Trophoblast cell (in vitro differentiated cells and primary cell): ENCODE data around the gene NAXE.

Experiments
- DNase-seq, 2 donors: peaks; one replicate each; pipeline ENCODE4 v3.0.0-alpha.2; 2016
- H2AFZ ChIP-seq: 2 replicates; pipeline ENCODE4 v1.6.1; 2013; ENCODE audit warnings: low read length, moderate library complexity, mild to moderate bottlenecking; ENCODE audit not compliant: insufficient read depth, poor library complexity
- H2AK5ac ChIP-seq: 2 replicates; pipeline ENCODE4 v1.6.1; 2013; ENCODE audit warnings: mild to moderate bottlenecking, low read length
- H2BK120ac ChIP-seq: 2 replicates; pipeline ENCODE4 v1.6.1; 2013; ENCODE audit warnings: low read length, mild to moderate bottlenecking, moderate library complexity; ENCODE audit not compliant: insufficient read depth, poor library complexity
- H2BK12ac ChIP-seq: 2 replicates; pipeline ENCODE4 v1.6.1; 2013; ENCODE audit warnings: mild to moderate bottlenecking, low read length, moderate library complexity
- H2BK5ac ChIP-seq: 2 replicates; pipeline ENCODE4 v1.6.1; 2013; ENCODE audit warnings: low read length, low read depth, moderate library complexity, mild to moderate bottlenecking; ENCODE audit not compliant: poor library complexity
- H3K14ac ChIP-seq: 2 replicates; pipeline ENCODE4 v1.6.1; 2013; ENCODE audit warnings: mild to moderate bottlenecking, low read length
- H3K18ac ChIP-seq: 2 replicates; pipeline ENCODE4 v1.6.1; 2013; ENCODE audit warnings: mild to moderate bottlenecking, low read length
- H3K23ac ChIP-seq: 2 replicates; pipeline ENCODE4 v1.6.1; 2013; ENCODE audit warnings: low read length
- H3K27ac ChIP-seq: 2 replicates; pipeline ENCODE4 v1.5.1; 2013; ENCODE audit warnings: low read depth, mild to moderate bottlenecking, inconsistent platforms, low read length, moderate library complexity
- H3K27me3 ChIP-seq: 2 replicates; pipeline ENCODE4 v1.6.1; 2013; ENCODE audit warnings: inconsistent platforms, mild to moderate bottlenecking, low read length, moderate library complexity; ENCODE audit not compliant: insufficient read depth
- H3K36me3 ChIP-seq, 2 experiments: 1 replicate in 1 of 2; 2 replicates in 1 of 2; pipeline ENCODE4 v1.6.1; 2013; ENCODE audit warnings: low read length in 2 of 2, mild to moderate bottlenecking in 2 of 2, moderate library complexity in 1 of 2; ENCODE audit not compliant: insufficient read depth in 2 of 2, control insufficient read depth in 1 of 2
- H3K4ac ChIP-seq: 2 replicates; pipeline ENCODE4 v1.6.1; 2013; ENCODE audit warnings: low read depth, mild to moderate bottlenecking, low read length, moderate library complexity
- H3K4me1 ChIP-seq, 2 experiments: 1 replicate in 1 of 2; 2 replicates in 1 of 2; pipeline ENCODE4 v1.6.1; 2013; ENCODE audit warnings: low read length in 2 of 2, mild to moderate bottlenecking in 2 of 2, moderate library complexity in 1 of 2; ENCODE audit not compliant: insufficient read depth in 2 of 2, control insufficient read depth in 1 of 2
- H3K4me2 ChIP-seq: 2 replicates; pipeline ENCODE4 v1.6.1; 2013; ENCODE audit warnings: inconsistent platforms, mild to moderate bottlenecking, low read length, moderate library complexity
- H3K4me3 ChIP-seq: 2 replicates; pipeline ENCODE4 v1.5.1; 2013; ENCODE audit warnings: mild to moderate bottlenecking, low read depth, low read length, inconsistent platforms
- H3K79me1 ChIP-seq: one replicate; pipeline ENCODE4 v1.6.1; 2013; ENCODE audit warnings: low read length
- H3K79me2 ChIP-seq: 2 replicates; pipeline ENCODE4 v1.6.1; 2013; ENCODE audit warnings: low read length, mild to moderate bottlenecking; ENCODE audit not compliant: control insufficient read depth, insufficient read depth, poor library complexity
- H3K9ac ChIP-seq: 2 replicates; pipeline ENCODE4 v1.6.1; 2013; ENCODE audit warnings: mild to moderate bottlenecking, low read length
- H3K9me3 ChIP-seq: 2 replicates; pipeline ENCODE4 v1.6.1; 2013; ENCODE audit warnings: low read depth, mild to moderate bottlenecking, control low read depth, inconsistent platforms, low read length; ENCODE audit not compliant: insufficient read depth
- H4K12ac ChIP-seq: 2 replicates; pipeline ENCODE4 v1.6.1; 2013; ENCODE audit warnings: low read depth, mild to moderate bottlenecking, low read length, moderate library complexity
- H4K8ac ChIP-seq: 2 replicates; pipeline ENCODE4 v1.6.1; 2013; ENCODE audit warnings: low read depth, mild to moderate bottlenecking, low read length, moderate library complexity
- H4K91ac ChIP-seq: one replicate; pipeline ENCODE4 v1.6.1; 2013; ENCODE audit warnings: low read depth, mild to moderate bottlenecking, low read length, moderate library complexity
- WGBS: extraction: QIAGEN DNeasy Blood & Tissue Kit; methylation state at CpG from one replicate; pipeline ENCODE4 v1.1.7; 2013; ENCODE audit warnings: missing lambda C conversion rate; ENCODE audit not compliant: insufficient read length, insufficient coverage; ENCODE audit errors: extremely low coverage; 5-methylcytosine and 5-hydroxymethylcytosine counted together

NAXE gene

DNA sequence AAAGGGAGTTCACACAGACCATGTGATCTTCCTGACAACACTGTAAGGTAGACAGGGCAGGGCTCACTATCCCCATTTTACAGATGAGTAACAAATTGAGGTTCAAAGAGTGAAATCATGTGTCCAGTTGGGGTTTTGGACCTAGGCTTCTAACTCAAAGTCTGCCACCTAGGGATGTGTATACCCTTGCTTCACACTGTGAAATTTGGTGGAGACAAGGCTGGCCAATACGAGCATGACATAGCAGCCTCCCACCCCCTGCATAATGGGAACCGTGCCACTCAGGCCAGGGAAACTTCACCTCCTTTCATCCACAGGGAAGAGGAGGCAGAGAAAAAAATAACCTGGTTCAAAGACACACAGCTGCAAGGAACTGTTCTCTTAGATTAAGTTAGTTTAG, 26.1 kb upstream of the NAXE start:
- no peak overlapping the region for H4K12ac ChIP-seq
- no peaks in the 10 kb centered on the region for H3K79me1 ChIP-seq
- H2BK12ac ChIP-seq, result no peak overlapping the region
- no peak overlapping the region for H3K14ac ChIP-seq
- no peak overlapping the region for H3K9ac ChIP-seq
- H3K4me2 ChIP-seq, result no peak overlapping the region
- peaks cover 5 to 6% of the 10 kb centered on the region in 2 experiments for H3K4me1 ChIP-seq
- no peaks in the 10 kb centered on the region for H3K27me3 ChIP-seq
- no peak overlapping the region for H2BK5ac ChIP-seq
- no peak overlapping the region for H3K4ac ChIP-seq
- no CpG with 5 or more reads among the region's 2 CpGs for WGBS
- no peak overlapping the region for H2AK5ac ChIP-seq
- DNase-seq, result no peak
- H4K8ac ChIP-seq, result no peak overlapping the region
- peaks cover 4% of the 10 kb centered on the region for H3K9me3 ChIP-seq
- peak overlapping the region; percentile 4 for H3K23ac ChIP-seq
- H3K4me3 ChIP-seq, result no peak overlapping the region
- no peak overlapping the region for H3K27ac ChIP-seq
- H4K91ac ChIP-seq, result no peak overlapping the region
- peaks cover 34 to 51% of the 10 kb centered on the region in 2 experiments for H3K36me3 ChIP-seq
- H3K79me2 ChIP-seq, result peaks cover 2% of the 10 kb centered on the region
- no peak overlapping the region for H3K18ac ChIP-seq
- no peak overlapping the region for H2AFZ ChIP-seq
- H2BK120ac ChIP-seq, result no peak overlapping the region

GRCh38 chr1:156566436-156566835, 25.1 kb upstream of the NAXE start:
- Histone ChIP-seq H2BK5ac (no peak overlapping the region), H2BK12ac (no peak overlapping the region), H3K4me1 (peaks cover 0 to 3% of the 10 kb centered on the region in 2 experiments), H2AK5ac (no peak overlapping the region), H3K23ac (no peak overlapping the region), H4K8ac (no peak overlapping the region), H3K18ac (no peak overlapping the region), H3K36me3 (peaks cover 31 to 45% of the 10 kb centered on the region in 2 experiments), H3K4me2 (no peak overlapping the region), H3K14ac (no peak overlapping the region), H3K27me3 (no peaks in the 10 kb centered on the region), H2AFZ (no peak overlapping the region), H3K9me3 (peaks cover 4% of the 10 kb centered on the region), H3K4ac (no peak overlapping the region), H3K27ac (no peak overlapping the region), H4K91ac (no peak overlapping the region), H3K9ac (no peak overlapping the region), H3K4me3 (no peak overlapping the region), H4K12ac (no peak overlapping the region), H2BK120ac (no peak overlapping the region), H3K79me2 (no peaks in the 10 kb centered on the region), H3K79me1 (no peaks in the 10 kb centered on the region)
- no CpG with 5 or more reads among the region's 4 CpGs for WGBS
- no peak for DNase-seq

GRCh38 chr1:156571261-156571852, 20.2 kb upstream of the NAXE start:
- H3K27me3 ChIP-seq, result no peaks in the 10 kb centered on the region
- peaks cover 2% of the 10 kb centered on the region for H3K9me3 ChIP-seq
- no peak overlapping the region for H2BK12ac ChIP-seq
- DNase-seq, result peak in 1 of 2 donors; percentile 27
- peaks cover 0 to 3% of the 10 kb centered on the region in 2 experiments for H3K4me1 ChIP-seq
- H3K27ac ChIP-seq, result no peak overlapping the region
- no peak overlapping the region for H3K23ac ChIP-seq
- H3K4ac ChIP-seq, result no peak overlapping the region
- H2BK120ac ChIP-seq, result no peak overlapping the region
- H3K36me3 ChIP-seq, result peaks cover 4 to 7% of the 10 kb centered on the region in 2 experiments
- H3K9ac ChIP-seq, result no peak overlapping the region
- H3K79me1 ChIP-seq, result peaks cover 2% of the 10 kb centered on the region
- H4K12ac ChIP-seq, result no peak overlapping the region
- H2AFZ ChIP-seq, result peak overlapping the region; percentile 23
- peak overlapping the region; percentile 74 for H3K4me2 ChIP-seq
- peaks cover 5% of the 10 kb centered on the region for H3K79me2 ChIP-seq
- H4K91ac ChIP-seq, result no peak overlapping the region
- H3K18ac ChIP-seq, result no peak overlapping the region
- H3K14ac ChIP-seq, result no peak overlapping the region
- no peak overlapping the region for H2AK5ac ChIP-seq
- H3K4me3 ChIP-seq, result peak overlapping the region; percentile 89
- H4K8ac ChIP-seq, result no peak overlapping the region
- WGBS, result no CpG with 5 or more reads among the region's 4 CpGs
- no peak overlapping the region for H2BK5ac ChIP-seq

DNA sequence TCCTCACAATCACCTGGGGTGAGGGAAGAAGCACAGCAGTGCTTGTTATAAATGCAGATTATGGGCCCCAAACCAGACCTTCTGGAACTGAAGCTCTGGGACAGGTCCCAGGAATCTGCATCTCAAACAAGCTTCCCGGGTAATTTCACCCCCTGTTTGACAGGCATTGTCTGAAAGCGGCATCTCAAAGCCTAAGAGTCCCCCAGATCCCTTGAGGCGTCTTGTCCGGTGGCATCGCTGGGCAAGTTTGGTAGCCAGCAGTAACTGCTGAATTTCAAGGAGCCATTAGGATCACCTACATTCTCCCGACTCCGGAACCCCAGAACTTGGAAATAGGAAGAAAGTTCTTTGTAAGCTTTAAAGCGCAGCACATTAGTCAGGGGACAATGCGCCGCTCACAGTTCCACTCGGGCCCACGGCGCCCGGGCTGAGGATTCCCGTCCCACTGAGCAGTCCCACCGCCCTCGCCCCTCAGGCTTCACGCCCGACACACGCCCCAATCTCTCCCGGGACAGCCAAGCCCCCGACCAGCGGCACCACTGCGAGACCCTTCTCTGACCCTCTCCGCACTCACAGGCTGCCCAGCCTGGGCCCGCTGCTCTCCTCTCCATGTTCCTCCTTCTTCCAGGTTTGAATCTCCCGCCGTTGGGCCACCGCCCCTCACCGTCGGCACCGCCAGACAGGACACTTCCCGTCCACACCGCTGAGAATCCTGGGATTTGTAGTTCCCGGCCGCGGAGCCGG, 19.5 kb upstream of the NAXE start, which contains the start of gene IQGAP3:
Gene IQGAP3, minus strand, starts transcription at position 647 of the 744 bp plus-strand sequence. Its CDS starts 36 bp downstream, at position 611.
- H3K4me2 ChIP-seq, result peak within 1 kb of the TSS; percentile 74
- H2AK5ac ChIP-seq, result no peak within 1 kb of the TSS
- H3K27me3 ChIP-seq, result no peaks in the 10 kb centered on the region
- H4K12ac ChIP-seq, result no peak within 1 kb of the TSS
- H2BK5ac ChIP-seq, result no peak within 1 kb of the TSS
- WGBS, result no CpG with 5 or more reads among the region's 38 CpGs
- H3K27ac ChIP-seq, result no peak within 1 kb of the TSS
- peaks cover 5% of the 10 kb centered on the region for H3K79me2 ChIP-seq
- H3K4me1 ChIP-seq, result peaks cover 0 to 3% of the 10 kb centered on the region in 2 experiments
- H3K36me3 ChIP-seq, result peaks cover 2 to 7% of the 10 kb centered on the region in 2 experiments
- no peak within 1 kb of the TSS for H3K4ac ChIP-seq
- H3K79me1 ChIP-seq, result peaks cover 2% of the 10 kb centered on the region
- peak within 1 kb of the TSS; percentile 19 for H3K18ac ChIP-seq
- H4K91ac ChIP-seq, result peak within 1 kb of the TSS; percentile 33
- H3K9ac ChIP-seq, result peak within 1 kb of the TSS; percentile 78
- no peak within 1 kb of the TSS for H2BK12ac ChIP-seq
- H3K4me3 ChIP-seq, result peak within 1 kb of the TSS; percentile 89
- no peaks in the 10 kb centered on the region for H3K9me3 ChIP-seq
- H2AFZ ChIP-seq, result peak within 1 kb of the TSS; percentile 24
- DNase-seq, result peak; percentile 91 to 94
- peak within 1 kb of the TSS; percentile 19 for H3K14ac ChIP-seq
- peak within 1 kb of the TSS; percentile 7 for H4K8ac ChIP-seq
- H3K23ac ChIP-seq, result no peak within 1 kb of the TSS
- H2BK120ac ChIP-seq, result no peak within 1 kb of the TSS
